Neural crest cell (in vitro differentiated cells): ENCODE measurements around the gene NCAN. TPM values are rescaled to one million over a fixed set of nuclear protein-coding genes. Genes with fewer than 3 reads are reported as not detected.
"Not testable (repeated sequence)": the region's sequence is repeated elsewhere in the genome, so short reads cannot be mapped to it uniquely, and the experiment has no call there.

ENCODE experiments used
- DNase-seq: peaks from one replicate; pipeline ENCODE4 v3.0.0; 2021; ENCODE audit warnings: low read depth, mixed read lengths, low spot score
- H3K27ac Mint-ChIP-seq: one replicate; pipeline ENCODE4 v1.8.0; 2021; ENCODE audit warnings: mild to moderate bottlenecking, mixed read lengths; ENCODE audit not compliant: unreplicated experiment
- H3K27me3 Mint-ChIP-seq: 2 replicates; pipeline ENCODE4 v1.8.0; 2021; ENCODE audit warnings: low read depth, mild to moderate bottlenecking, mixed read lengths
- H3K36me3 Mint-ChIP-seq: 2 replicates; pipeline ENCODE4 v1.8.0; 2021; ENCODE audit warnings: low read depth, mild to moderate bottlenecking, mixed read lengths
- H3K4me1 Mint-ChIP-seq: 2 replicates; pipeline ENCODE4 v1.8.0; 2021; ENCODE audit warnings: mixed read lengths
- H3K4me3 Mint-ChIP-seq: one replicate; pipeline ENCODE4 v1.8.0; 2021; ENCODE audit warnings: mild to moderate bottlenecking, mixed read lengths
- H3K9me3 Mint-ChIP-seq: 2 replicates; pipeline ENCODE4 v1.8.0; 2021; ENCODE audit warnings: mixed read lengths
- total RNA-seq: library from RNA; stranded (reverse); gene quantifications from 2 replicates; pipeline ENCODE4 v1.2.1, GENCODE V29; 2021
- TF ChIP-seq, protein P1 (sequence below): fragments of 200-600 bp; sonication (generic); conservative IDR thresholded peaks from 2 replicates; pipeline ENCODE4 v1.5.0; 2021; ENCODE audit warnings: antibody characterized with exemption, mild to moderate bottlenecking

NCAN gene
- total RNA-seq, 1 donor from 2014 or later: 12.3 TPM

DNA sequence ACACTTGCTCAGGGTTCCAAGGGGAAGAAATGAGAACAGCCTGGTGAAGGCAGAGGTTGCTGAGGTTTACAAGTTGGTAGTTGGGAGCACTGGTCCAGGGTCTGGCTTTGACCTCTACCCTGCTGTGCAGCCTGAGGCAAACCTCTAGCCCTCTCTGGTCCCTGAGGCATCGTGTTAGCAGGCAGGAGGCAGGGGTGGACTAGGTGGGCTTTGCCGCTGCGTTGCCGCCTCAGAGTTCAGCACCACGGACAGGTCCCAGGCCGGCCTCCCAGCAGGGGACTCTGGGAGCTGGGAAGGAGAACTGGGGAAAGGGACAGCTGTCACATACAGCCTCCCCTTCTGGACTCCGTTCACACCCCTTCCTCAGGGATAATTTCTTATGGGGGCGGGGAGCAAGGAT is 3.1 kb downstream of the NCAN start:
- no peak overlapping the region for H3K27ac Mint-ChIP-seq
- no peaks in the 10 kb centered on the region for H3K36me3 Mint-ChIP-seq
- H3K9me3 Mint-ChIP-seq: no peaks in the 10 kb centered on the region
- TF ChIP-seq, protein P1, sequence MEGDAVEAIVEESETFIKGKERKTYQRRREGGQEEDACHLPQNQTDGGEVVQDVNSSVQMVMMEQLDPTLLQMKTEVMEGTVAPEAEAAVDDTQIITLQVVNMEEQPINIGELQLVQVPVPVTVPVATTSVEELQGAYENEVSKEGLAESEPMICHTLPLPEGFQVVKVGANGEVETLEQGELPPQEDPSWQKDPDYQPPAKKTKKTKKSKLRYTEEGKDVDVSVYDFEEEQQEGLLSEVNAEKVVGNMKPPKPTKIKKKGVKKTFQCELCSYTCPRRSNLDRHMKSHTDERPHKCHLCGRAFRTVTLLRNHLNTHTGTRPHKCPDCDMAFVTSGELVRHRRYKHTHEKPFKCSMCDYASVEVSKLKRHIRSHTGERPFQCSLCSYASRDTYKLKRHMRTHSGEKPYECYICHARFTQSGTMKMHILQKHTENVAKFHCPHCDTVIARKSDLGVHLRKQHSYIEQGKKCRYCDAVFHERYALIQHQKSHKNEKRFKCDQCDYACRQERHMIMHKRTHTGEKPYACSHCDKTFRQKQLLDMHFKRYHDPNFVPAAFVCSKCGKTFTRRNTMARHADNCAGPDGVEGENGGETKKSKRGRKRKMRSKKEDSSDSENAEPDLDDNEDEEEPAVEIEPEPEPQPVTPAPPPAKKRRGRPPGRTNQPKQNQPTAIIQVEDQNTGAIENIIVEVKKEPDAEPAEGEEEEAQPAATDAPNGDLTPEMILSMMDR: no peak
- H3K4me1 Mint-ChIP-seq: peaks cover 14% of the 10 kb centered on the region
- H3K4me3 Mint-ChIP-seq: no peak overlapping the region
- peaks cover 74% of the 10 kb centered on the region for H3K27me3 Mint-ChIP-seq
- peak; percentile 88 for DNase-seq

GRCh38 chr19:19215792-19216191 is 4.0 kb downstream of the NCAN start:
- H3K4me1 Mint-ChIP-seq: peaks cover 14% of the 10 kb centered on the region
- no peak overlapping the region for H3K27ac Mint-ChIP-seq
- no peak for DNase-seq
- no peaks in the 10 kb centered on the region for H3K9me3 Mint-ChIP-seq
- H3K27me3 Mint-ChIP-seq: peaks cover 71% of the 10 kb centered on the region
- H3K36me3 Mint-ChIP-seq: no peaks in the 10 kb centered on the region
- TF ChIP-seq, protein P1: no peak
- H3K4me3 Mint-ChIP-seq: no peak overlapping the region

DNA sequence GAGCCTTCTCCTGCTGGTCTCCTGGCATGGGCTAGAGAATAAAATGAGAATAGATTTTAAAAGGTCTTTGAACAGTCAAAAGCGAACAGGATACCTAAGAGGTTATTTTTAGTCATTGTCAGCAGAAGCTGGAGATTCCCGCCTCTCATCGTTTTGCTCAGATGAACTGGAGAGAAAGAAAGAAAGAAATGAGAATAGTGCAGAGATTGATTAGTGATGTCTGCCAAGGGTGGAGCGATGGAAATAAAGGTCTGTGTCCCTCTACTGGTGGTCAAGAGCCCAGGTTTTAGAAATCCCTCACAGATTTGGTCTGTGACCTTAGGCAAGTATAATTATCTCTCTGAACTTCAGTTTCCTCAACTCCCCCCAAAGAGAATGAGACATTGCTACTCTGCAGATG is 5.3 kb downstream of the NCAN start:
- Mint-ChIP-seq H3K27me3 (peaks cover 61% of the 10 kb centered on the region), H3K4me3 (peak overlapping the region; percentile 35), H3K36me3 (no peaks in the 10 kb centered on the region), H3K27ac (no peak overlapping the region), H3K9me3 (no peaks in the 10 kb centered on the region), H3K4me1 (peaks cover 14% of the 10 kb centered on the region)
- TF ChIP-seq, protein P1: peak; percentile 20
- DNase-seq: no peak

DNA sequence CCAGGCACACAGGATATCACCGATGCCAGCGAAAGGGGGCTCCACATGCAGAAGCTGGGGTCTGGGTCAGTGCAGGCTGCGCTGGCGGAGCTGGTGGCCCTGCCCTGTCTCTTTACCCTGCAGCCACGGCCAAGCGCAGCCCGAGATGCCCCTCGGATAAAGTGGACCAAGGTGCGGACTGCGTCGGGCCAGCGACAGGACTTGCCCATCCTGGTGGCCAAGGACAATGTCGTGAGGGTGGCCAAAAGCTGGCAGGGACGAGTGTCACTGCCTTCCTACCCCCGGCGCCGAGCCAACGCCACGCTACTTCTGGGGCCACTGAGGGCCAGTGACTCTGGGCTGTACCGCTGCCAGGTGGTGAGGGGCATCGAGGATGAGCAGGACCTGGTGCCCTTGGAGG is 7.2 kb downstream of the NCAN start:
- DNase-seq: no peak
- no peak overlapping the region for H3K27ac Mint-ChIP-seq
- no peaks in the 10 kb centered on the region for H3K36me3 Mint-ChIP-seq
- no peak overlapping the region for H3K4me3 Mint-ChIP-seq
- H3K4me1 Mint-ChIP-seq: peaks cover 7% of the 10 kb centered on the region
- H3K27me3 Mint-ChIP-seq: peaks cover 55% of the 10 kb centered on the region
- TF ChIP-seq, protein P1: no peak
- no peaks in the 10 kb centered on the region for H3K9me3 Mint-ChIP-seq

GRCh38 chr19:19221000-19221399 is 9.2 kb downstream of the NCAN start:
- H3K9me3 Mint-ChIP-seq, H3K36me3 Mint-ChIP-seq, H3K4me3 Mint-ChIP-seq, H3K4me1 Mint-ChIP-seq, H3K27ac Mint-ChIP-seq, DNase-seq: not testable (repeated sequence)
- peaks cover 52% of the 10 kb centered on the region for H3K27me3 Mint-ChIP-seq

- H3K9me3 Mint-ChIP-seq: no peaks in the 10 kb centered on the region
- TF ChIP-seq, protein P1: no peak
- DNase-seq: no peak
- H3K36me3 Mint-ChIP-seq: no peaks in the 10 kb centered on the region
- H3K27ac Mint-ChIP-seq: no peak overlapping the region
- H3K27me3 Mint-ChIP-seq: peaks cover 47% of the 10 kb centered on the region
- H3K4me1 Mint-ChIP-seq: no peaks in the 10 kb centered on the region
- H3K4me3 Mint-ChIP-seq: no peak overlapping the region
Measured at GRCh38 chr19:19223060-19223459, 11.3 kb downstream of the NCAN start.
